Body of pancreas (tissue), 4 donors: ENCODE measurements around the gene P2RY6.

Experiments used
- CTCF ChIP-seq, 7 experiments: fragments of 450-650 bp in 4 of 7; fragments of 200-600 bp in 3 of 7; sonication (generic) in 3 of 7; IDR thresholded peaks; one replicate each; pipeline ENCODE4 v1.5.1; 2016 to 2019; ENCODE audit warnings: antibody characterized with exemption in 7 of 7
- POLR2A ChIP-seq, 3 donors: fragments of 450-650 bp; IDR thresholded peaks; one replicate each; pipeline ENCODE4 v1.6.1; 2016; ENCODE audit warnings: antibody characterized with exemption in 3 of 3, mild to moderate bottlenecking in 2 of 3

- TF ChIP-seq CTCF (IDR thresholded peaks at IDR 0.05) (no peak), POLR2A (IDR thresholded peaks at IDR 0.05) (no peak)
Observed at GRCh38 chr11:73223998-73224730, 48.0 kb upstream of the P2RY6 start.
